GM23248 (cell line): ENCODE results near the gene HSD11B1L. TPM values are rescaled to one million over a fixed set of nuclear protein-coding genes. Genes with fewer than 3 reads are reported as not detected.
"Not testable (repeated sequence)": the region's sequence is repeated elsewhere in the genome, so short reads cannot be mapped to it uniquely, and the experiment has no call there.

Source experiments
- DNase-seq: peaks from one replicate; pipeline ENCODE4 v3.0.0-alpha.2; 2015
- H2AFZ ChIP-seq: fragments of 200-600 bp; sonication (generic); 2 replicates; pipeline ENCODE4 v1.6.1; 2016; ENCODE audit warnings: antibody characterized with exemption
- H3F3A ChIP-seq: fragments of 200-600 bp; sonication (generic); 2 replicates; pipeline ENCODE4 v1.6.1; 2016; ENCODE audit warnings: mild to moderate bottlenecking, antibody characterized with exemption, mixed run types; ENCODE audit not compliant: insufficient read depth
- H3K27ac ChIP-seq: fragments of 200-600 bp; sonication (generic); 2 replicates; pipeline ENCODE4 v1.5.1; 2016; ENCODE audit warnings: mild to moderate bottlenecking
- H3K27me3 ChIP-seq: fragments of 200-600 bp; sonication (generic); replicated peaks from 2 replicates; pipeline ENCODE4 v1.6.1; 2016; ENCODE audit warnings: mild to moderate bottlenecking; ENCODE audit not compliant: insufficient read depth
- H3K36me3 ChIP-seq: fragments of 200-600 bp; sonication (generic); 2 replicates; pipeline ENCODE4 v1.6.1; 2016; ENCODE audit warnings: low read depth, mild to moderate bottlenecking
- H3K4me1 ChIP-seq: fragments of 200-600 bp; sonication (generic); 2 replicates; pipeline ENCODE4 v1.6.1; 2016; ENCODE audit warnings: mild to moderate bottlenecking; ENCODE audit not compliant: insufficient read depth
- H3K4me2 ChIP-seq: fragments of 200-600 bp; sonication (generic); one replicate; pipeline ENCODE4 v1.6.1; 2016; ENCODE audit warnings: mild to moderate bottlenecking; ENCODE audit not compliant: unreplicated experiment
- H3K4me3 ChIP-seq: fragments of 200-600 bp; sonication (generic); 2 replicates; pipeline ENCODE4 v1.5.1; 2016; ENCODE audit warnings: mild to moderate bottlenecking
- H3K79me2 ChIP-seq: fragments of 200-600 bp; sonication (generic); 2 replicates; pipeline ENCODE4 v1.6.1; 2016; ENCODE audit warnings: mild to moderate bottlenecking; ENCODE audit not compliant: insufficient read depth
- H3K9ac ChIP-seq: fragments of 200-600 bp; sonication (generic); 2 replicates; pipeline ENCODE4 v1.6.1; 2016; ENCODE audit warnings: mild to moderate bottlenecking
- H3K9me2 ChIP-seq: fragments of 200-600 bp; sonication (generic); 2 replicates; pipeline ENCODE4 v1.6.1; 2016; ENCODE audit warnings: mixed run types, mild to moderate bottlenecking, moderate library complexity; ENCODE audit not compliant: insufficient read depth
- H3K9me3 ChIP-seq: fragments of 200-600 bp; sonication (generic); one replicate; pipeline ENCODE4 v1.6.1; 2017; ENCODE audit warnings: low read depth
- H4K20me1 ChIP-seq: fragments of 200-600 bp; sonication (generic); 2 replicates; pipeline ENCODE4 v1.6.0; 2016; ENCODE audit not compliant: insufficient read depth
- EZH2 ChIP-seq: fragments of 200-600 bp; sonication (generic); IDR thresholded peaks from 2 replicates; pipeline ENCODE4 v1.6.1; 2018; ENCODE audit warnings: antibody characterized with exemption, mild to moderate bottlenecking; ENCODE audit not compliant: insufficient read depth, poor library complexity, severe bottlenecking
- EZH2phosphoT487 ChIP-seq: fragments of 200-600 bp; sonication (generic); IDR thresholded peaks from 2 replicates; pipeline ENCODE4 v1.6.1; 2018; ENCODE audit warnings: antibody characterized with exemption, moderate library complexity, mild to moderate bottlenecking, low read depth; ENCODE audit not compliant: insufficient read depth
- WGBS, 2 experiments: methylation state at CpG; one replicate each; pipeline ENCODE4 v1.1.6; 2015 to 2017; ENCODE audit warnings: low lambda C conversion rate in 2 of 2, low coverage in 1 of 2; ENCODE audit errors: missing lambda C conversion rate in 2 of 2; 5-methylcytosine and 5-hydroxymethylcytosine counted together
- in situ Hi-C: fragments of 300-500 bp; cut with MboI; formaldehyde crosslinking; loops from 2 replicates; pipeline ENCODE4 v1.15.0; 2020
- polyA plus RNA-seq: library from polyadenylated mRNA; unstranded; fragments of >200 nt; fragmentation: Nextera tagmentation; extraction: Ambion mirVana; gene quantifications from 2 replicates; pipeline ENCODE4 v1.2.1, GENCODE V29; 2016
- total RNA-seq: library from RNA; depleted of rRNA; stranded (reverse); fragments of >200 nt; shearing (Covaris generic); gene quantifications from 2 replicates; pipeline ENCODE4 v1.2.3, GENCODE V29; 2014; rRNA removed

HSD11B1L gene
- total and polyA plus RNA-seq, 2 experiments from 2014 or later: 10.9 to 30.7 TPM

DNA sequence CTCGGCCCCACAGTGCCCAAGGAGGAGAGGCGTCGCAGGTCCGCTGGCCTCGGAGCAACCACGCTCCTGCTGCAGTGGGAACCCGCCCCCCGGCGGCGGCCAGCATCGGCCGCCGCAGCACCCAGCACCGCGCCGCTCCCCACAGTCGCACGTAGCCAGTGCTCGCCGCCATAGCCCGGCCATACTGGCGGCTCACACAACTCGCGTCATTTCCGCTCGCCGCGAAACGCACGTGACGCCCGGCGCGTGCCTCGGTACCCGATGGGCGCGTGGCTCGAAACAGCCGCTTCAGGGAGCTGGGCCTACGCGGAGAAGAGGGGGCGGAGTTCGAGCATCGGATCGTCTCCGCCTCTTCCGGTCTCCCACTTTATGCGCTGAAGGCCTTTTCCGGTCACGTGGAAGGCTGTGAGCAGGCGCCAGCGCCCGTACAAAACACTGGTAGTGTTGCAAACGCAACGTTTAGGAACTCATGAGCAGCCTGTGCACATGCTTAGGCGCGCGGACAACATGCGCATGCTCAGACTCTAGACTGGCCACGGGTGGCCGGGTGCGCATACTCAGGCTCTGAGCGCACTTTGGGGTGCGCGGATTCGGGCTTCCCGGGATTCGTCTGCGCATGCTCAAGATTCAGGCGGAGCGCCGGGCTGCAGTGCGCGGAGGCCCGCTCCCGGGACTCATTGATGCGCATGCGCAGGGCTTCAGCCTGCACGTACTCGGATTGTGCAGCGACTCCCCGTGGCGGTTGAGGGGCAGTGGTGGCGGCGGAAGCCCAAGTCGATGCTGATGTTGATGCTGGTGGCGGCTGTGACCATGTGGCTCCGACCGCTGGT, 39.3 kb downstream of the HSD11B1L start, which contains the start of the genes CATSPERD and LONP1:
Gene CATSPERD (plus strand): TSS at position 677 of the 830 bp plus-strand sequence. CDS start 101 bp downstream, at position 778.
Gene LONP1 (minus strand): TSS at position 186 of the 830 bp plus-strand sequence. CDS start 14 bp downstream, at position 172.
- Histone ChIP-seq H3K27ac (peak within 1 kb of the TSS; percentile 100), H2AFZ (peak within 1 kb of the TSS; percentile 91), H3K9me2 (no peaks in the 10 kb centered on the region), H3K4me2 (peak within 1 kb of the TSS; percentile 99), H3K9me3 (no peaks in the 10 kb centered on the region), H3K79me2 (peaks cover 46% of the 10 kb centered on the region), H3K27me3 (no peaks in the 10 kb centered on the region), H3F3A (peaks cover 24% of the 10 kb centered on the region), H3K4me3 (peak within 1 kb of the TSS; percentile 97), H4K20me1 (peaks cover 4% of the 10 kb centered on the region), H3K4me1 (peaks cover 17% of the 10 kb centered on the region), H3K36me3 (peaks cover 6% of the 10 kb centered on the region; the same call in 1 of the 2 replicates), H3K9ac (peak within 1 kb of the TSS; percentile 100)
- 1% methylated on average over 74 to 89 of the region's 90 CpGs for WGBS, 2 experiments
- in situ Hi-C loops: no loop called here
- TF ChIP-seq EZH2phosphoT487 (no peak), EZH2 (no peak)
- DNase-seq: peak; percentile 100

DNA sequence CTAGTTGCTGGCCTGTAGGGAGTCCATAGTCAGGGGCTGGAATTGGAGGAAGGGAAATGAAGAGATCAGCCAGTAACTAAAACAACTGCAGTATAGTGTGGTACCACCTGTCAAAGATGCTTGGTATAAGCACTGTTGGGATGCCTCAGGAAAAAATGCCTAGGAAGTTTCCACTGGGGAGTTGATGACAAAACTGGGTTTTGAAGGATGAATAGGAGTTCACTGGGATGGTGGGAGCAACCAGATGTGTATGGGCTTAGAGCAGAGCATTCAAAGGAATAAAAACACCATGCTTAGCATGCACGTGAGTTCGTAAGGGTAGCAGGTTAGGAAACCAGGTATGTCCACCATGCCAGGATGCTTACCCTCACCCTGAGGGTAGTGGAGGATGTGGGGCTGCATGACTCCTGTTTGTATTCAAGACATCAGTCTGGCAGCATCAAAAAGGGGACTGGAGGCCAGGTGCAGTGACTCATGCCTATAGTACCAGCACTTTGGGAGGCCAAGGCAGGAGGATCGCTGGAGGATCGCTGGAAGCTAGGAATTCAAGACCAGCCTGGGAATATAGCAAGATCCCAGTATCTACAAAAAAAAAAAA, 46.7 kb downstream of the HSD11B1L start:
- H3K9me2 ChIP-seq: no peaks in the 10 kb centered on the region
- in situ Hi-C loops: no loop called here
- H3K4me1 ChIP-seq: no peaks in the 10 kb centered on the region
- TF ChIP-seq EZH2phosphoT487 (no peak), EZH2 (no peak)
- H2AFZ ChIP-seq: no peak overlapping the region
- no peak overlapping the region for H3K4me2 ChIP-seq
- WGBS, 2 experiments: 64 to 67% methylated on average over 4 of the region's 4 CpGs
- no peak overlapping the region for H3K4me3 ChIP-seq
- H3K9me3 ChIP-seq: no peaks in the 10 kb centered on the region
- no peaks in the 10 kb centered on the region for H3K36me3 ChIP-seq
- DNase-seq: no peak
- H4K20me1 ChIP-seq: no peaks in the 10 kb centered on the region
- no peaks in the 10 kb centered on the region for H3K27me3 ChIP-seq
- H3F3A ChIP-seq: no peaks in the 10 kb centered on the region
- no peak overlapping the region for H3K9ac ChIP-seq
- no peak overlapping the region for H3K27ac ChIP-seq
- H3K79me2 ChIP-seq: no peaks in the 10 kb centered on the region

DNA sequence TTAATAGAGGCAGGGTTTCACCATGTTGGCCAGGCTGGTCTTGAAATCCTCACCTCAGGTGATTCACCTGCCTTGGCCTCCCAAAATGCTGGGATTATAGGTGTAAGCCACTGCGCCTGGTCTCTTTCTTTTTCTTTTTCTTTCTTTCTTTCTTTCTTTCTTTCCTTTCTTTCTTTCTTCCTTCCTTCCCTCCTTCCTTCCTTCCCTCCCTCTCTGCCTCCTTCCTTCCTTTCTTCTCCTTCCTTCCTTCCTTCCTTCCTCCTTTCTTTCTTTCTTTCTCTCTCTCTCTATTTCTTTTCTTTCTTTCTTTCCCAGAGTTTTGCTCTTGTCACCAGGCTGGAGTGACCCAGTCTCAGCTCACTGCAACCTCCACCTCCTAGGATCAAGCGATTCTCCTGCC, 52.3 kb downstream of the HSD11B1L start:
- in situ Hi-C loops, H2AFZ ChIP-seq, H3K9me3 ChIP-seq, H3K9ac ChIP-seq, H3K9me2 ChIP-seq, H3K27me3 ChIP-seq, H3K4me1 ChIP-seq, DNase-seq, H3K36me3 ChIP-seq, H3K4me3 ChIP-seq, H3K27ac ChIP-seq, H3F3A ChIP-seq, H3K4me2 ChIP-seq, H3K79me2 ChIP-seq, H4K20me1 ChIP-seq: not testable (repeated sequence)
- WGBS, 2 experiments: 86 to 94% methylated on average over 2 of the region's 2 CpGs

Other genes with a start within 250 kb of the HSD11B1L start
- not detected in 2 replicates for gene ZNRF4, start 225.6 kb upstream of the HSD11B1L start, total RNA-seq
- not detected in 2 replicates for gene ZNRF4, start 225.6 kb upstream of the HSD11B1L start, polyA plus RNA-seq
- 1.6 TPM in 1 of 2 replicates, not detected in the other for gene TINCR, start 113.1 kb upstream of the HSD11B1L start, total RNA-seq
- gene TINCR, start 113.1 kb upstream of the HSD11B1L start, polyA plus RNA-seq: 0.19 TPM in 1 of 2 replicates, not detected in the other
- 17.6 and 24.2 TPM in 2 replicates for gene SAFB2, start 58.3 kb upstream of the HSD11B1L start, total RNA-seq
- 32.4 and 37.2 TPM in 2 replicates for gene SAFB2, start 58.3 kb upstream of the HSD11B1L start, polyA plus RNA-seq
- gene SAFB, start 57.9 kb upstream of the HSD11B1L start, total RNA-seq: 28.6 and 36.5 TPM in 2 replicates
- 49.1 and 49.4 TPM in 2 replicates for gene SAFB, start 57.9 kb upstream of the HSD11B1L start, polyA plus RNA-seq
- 39.8 and 44.5 TPM in 2 replicates for gene MICOS13, start 511 bp upstream of the HSD11B1L start, total RNA-seq
- gene MICOS13, start 511 bp upstream of the HSD11B1L start, polyA plus RNA-seq: 147 and 157 TPM in 2 replicates
- gene RPL36, start 9.3 kb downstream of the HSD11B1L start, total RNA-seq: 503 and 678 TPM in 2 replicates
- gene RPL36, start 9.3 kb downstream of the HSD11B1L start, polyA plus RNA-seq: 1,118 and 1,128 TPM in 2 replicates
- 119 and 123 TPM in 2 replicates for gene LONP1, start 39.1 kb downstream of the HSD11B1L start, total RNA-seq
- gene LONP1, start 39.1 kb downstream of the HSD11B1L start, polyA plus RNA-seq: 73.7 and 77.5 TPM in 2 replicates
- 0.22 TPM in 1 of 2 replicates, not detected in the other for gene CATSPERD, start 39.6 kb downstream of the HSD11B1L start, total RNA-seq
- not detected in 2 replicates for gene CATSPERD, start 39.6 kb downstream of the HSD11B1L start, polyA plus RNA-seq
- 0.25 TPM in 1 of 2 replicates, not detected in the other for gene PRR22, start 103.7 kb downstream of the HSD11B1L start, total RNA-seq
- gene PRR22, start 103.7 kb downstream of the HSD11B1L start, polyA plus RNA-seq: 0.14 and 0.19 TPM in 2 replicates
- 18.6 and 18.8 TPM in 2 replicates for gene DUS3L, start 110.1 kb downstream of the HSD11B1L start, total RNA-seq
- gene DUS3L, start 110.1 kb downstream of the HSD11B1L start, polyA plus RNA-seq: 15.6 and 17.1 TPM in 2 replicates
- not detected in 2 replicates for gene NRTN, start 124.0 kb downstream of the HSD11B1L start, total RNA-seq
- not detected in 2 replicates for gene NRTN, start 124.0 kb downstream of the HSD11B1L start, polyA plus RNA-seq
- gene FUT6, start 158.7 kb downstream of the HSD11B1L start, total RNA-seq: not detected in 2 replicates
- not detected in 2 replicates for gene FUT6, start 158.7 kb downstream of the HSD11B1L start, polyA plus RNA-seq
- gene FUT3, start 170.4 kb downstream of the HSD11B1L start, total RNA-seq: not detected in 2 replicates
- not detected in 2 replicates for gene FUT3, start 170.4 kb downstream of the HSD11B1L start, polyA plus RNA-seq
- not detected in 2 replicates for gene FUT5, start 189.5 kb downstream of the HSD11B1L start, total RNA-seq
- gene FUT5, start 189.5 kb downstream of the HSD11B1L start, polyA plus RNA-seq: not detected in 2 replicates
- gene NDUFA11, start 222.8 kb downstream of the HSD11B1L start, total RNA-seq: 215 and 231 TPM in 2 replicates
- 585 and 588 TPM in 2 replicates for gene NDUFA11, start 222.8 kb downstream of the HSD11B1L start, polyA plus RNA-seq
- 3.8 and 4.4 TPM in 2 replicates for gene VMAC, start 223.8 kb downstream of the HSD11B1L start, total RNA-seq
- 1.8 and 2.1 TPM in 2 replicates for gene VMAC, start 223.8 kb downstream of the HSD11B1L start, polyA plus RNA-seq
- 5.1 and 16.1 TPM in 2 replicates for gene CAPS, start 233.2 kb downstream of the HSD11B1L start, total RNA-seq
- 6.7 and 7.0 TPM in 2 replicates for gene CAPS, start 233.2 kb downstream of the HSD11B1L start, polyA plus RNA-seq